K562 (cell line): ENCODE measurements around the gene COX6B1. TPM values are rescaled to one million over a fixed set of nuclear protein-coding genes. Genes with fewer than 3 reads are reported as not detected.

ENCODE experiments used
- FOXK2 ChIP-seq, 2 experiments: fragments of 450-650 bp; IDR thresholded peaks in 1 of 2; conservative IDR thresholded peaks in 1 of 2; 2 replicates each; pipeline ENCODE4 v1.6.1; 2016; ENCODE audit warnings: low read depth in 2 of 2, mild to moderate bottlenecking in 1 of 2
- HDAC3 ChIP-seq: fragments of 450-650 bp; IDR thresholded peaks from 2 replicates; pipeline ENCODE4 v1.6.1; 2018; ENCODE audit warnings: borderline replicate concordance, mild to moderate bottlenecking, moderate library complexity; ENCODE audit not compliant: partially characterized antibody
- MTA3 ChIP-seq: fragments of 450-650 bp; formaldehyde crosslinking; IDR thresholded peaks from 2 replicates; pipeline ENCODE4 v1.6.1; 2017; ENCODE audit warnings: mild to moderate bottlenecking, borderline replicate concordance
- POLR2A ChIP-seq: fragments of 450-650 bp; conservative IDR thresholded peaks from 2 replicates; pipeline ENCODE4 v1.6.1; 2016
- POLR3G ChIP-seq: IDR thresholded peaks from 2 replicates; pipeline ENCODE4 v1.6.1; 2011; ENCODE audit not compliant: insufficient read length, insufficient replicate concordance; ENCODE audit errors: extremely low read depth
- ZFPM2 ChIP-seq: fragments of 250-450 bp; sonication (Bioruptor Pico); IDR thresholded peaks from 2 replicates; pipeline ENCODE4 v1.5.1; 2022; ENCODE audit warnings: mild to moderate bottlenecking
- ZNF830 ChIP-seq: fragments of 250-450 bp; sonication (Bioruptor Pico); IDR thresholded peaks from 2 replicates; pipeline ENCODE4 v1.5.0; 2021; ENCODE audit warnings: mild to moderate bottlenecking
- polyA plus RNA-seq, 8 experiments: library from polyadenylated mRNA; depleted of rRNA in 4 of 8; stranded (reverse) in 5 of 8; unstranded in 3 of 8; fragments of >200 nt; fragmentation: Nextera tagmentation in 2 of 8; fragmentation: Illumina TruSeq in 1 of 8; extraction: Ambion mirVana in 2 of 8; extraction: Trizol in 1 of 8; gene quantifications; 2 replicates each; pipeline versions ENCODE4 v1.2.1 to v1.2.3, GENCODE V29; 2011 to 2014; ENCODE audit warnings: inconsistent platforms in 1 of 8, missing spikeins in 1 of 8
- total RNA-seq, 7 experiments: library from RNA; depleted of rRNA in 6 of 7; stranded (reverse); fragments of >200 nt in 6 of 7; fragmentation: Illumina TruSeq in 2 of 7; extraction: Trizol in 2 of 7; gene quantifications; 2 replicates each; pipeline versions ENCODE4 v1.2.1 to v1.2.3, GENCODE V29; 2011 to 2021; ENCODE audit warnings: low replicate concordance in 1 of 7
- TF ChIP-seq, protein P1 (sequence below): fragments of 200-600 bp; sonication (generic); IDR thresholded peaks from one replicate; pipeline ENCODE4 v1.6.1; 2012; ENCODE audit warnings: mild to moderate bottlenecking, low read depth, low read length, inconsistent platforms

The COX6B1 gene
- total and polyA plus RNA-seq, 9 of the 15 experiments (the other 6 are each of a cell fraction or from before 2014, with no cell fraction given) = 777 to 2,393 (median 1,219) TPM

DNA sequence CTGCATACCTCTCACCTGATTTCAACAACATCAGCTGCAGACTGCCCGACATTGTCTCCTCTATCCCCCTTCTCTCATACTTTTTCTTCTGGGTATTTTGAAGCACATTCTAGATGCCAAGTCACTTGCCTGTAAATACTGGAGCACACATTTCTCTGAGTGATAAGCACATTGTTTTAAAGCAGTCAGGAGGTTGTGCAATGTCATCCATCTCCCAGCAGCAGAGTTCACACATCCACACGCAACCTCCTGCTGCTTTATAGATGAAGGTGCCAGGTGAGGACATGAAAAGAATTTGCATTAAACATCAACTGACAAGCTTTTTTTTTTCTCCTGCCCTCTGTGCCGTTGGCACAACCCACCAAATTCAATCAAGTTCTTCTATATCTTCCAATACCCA lies 23.7 kb downstream of the COX6B1 start (continued):
- TF ChIP-seq, protein P1, sequence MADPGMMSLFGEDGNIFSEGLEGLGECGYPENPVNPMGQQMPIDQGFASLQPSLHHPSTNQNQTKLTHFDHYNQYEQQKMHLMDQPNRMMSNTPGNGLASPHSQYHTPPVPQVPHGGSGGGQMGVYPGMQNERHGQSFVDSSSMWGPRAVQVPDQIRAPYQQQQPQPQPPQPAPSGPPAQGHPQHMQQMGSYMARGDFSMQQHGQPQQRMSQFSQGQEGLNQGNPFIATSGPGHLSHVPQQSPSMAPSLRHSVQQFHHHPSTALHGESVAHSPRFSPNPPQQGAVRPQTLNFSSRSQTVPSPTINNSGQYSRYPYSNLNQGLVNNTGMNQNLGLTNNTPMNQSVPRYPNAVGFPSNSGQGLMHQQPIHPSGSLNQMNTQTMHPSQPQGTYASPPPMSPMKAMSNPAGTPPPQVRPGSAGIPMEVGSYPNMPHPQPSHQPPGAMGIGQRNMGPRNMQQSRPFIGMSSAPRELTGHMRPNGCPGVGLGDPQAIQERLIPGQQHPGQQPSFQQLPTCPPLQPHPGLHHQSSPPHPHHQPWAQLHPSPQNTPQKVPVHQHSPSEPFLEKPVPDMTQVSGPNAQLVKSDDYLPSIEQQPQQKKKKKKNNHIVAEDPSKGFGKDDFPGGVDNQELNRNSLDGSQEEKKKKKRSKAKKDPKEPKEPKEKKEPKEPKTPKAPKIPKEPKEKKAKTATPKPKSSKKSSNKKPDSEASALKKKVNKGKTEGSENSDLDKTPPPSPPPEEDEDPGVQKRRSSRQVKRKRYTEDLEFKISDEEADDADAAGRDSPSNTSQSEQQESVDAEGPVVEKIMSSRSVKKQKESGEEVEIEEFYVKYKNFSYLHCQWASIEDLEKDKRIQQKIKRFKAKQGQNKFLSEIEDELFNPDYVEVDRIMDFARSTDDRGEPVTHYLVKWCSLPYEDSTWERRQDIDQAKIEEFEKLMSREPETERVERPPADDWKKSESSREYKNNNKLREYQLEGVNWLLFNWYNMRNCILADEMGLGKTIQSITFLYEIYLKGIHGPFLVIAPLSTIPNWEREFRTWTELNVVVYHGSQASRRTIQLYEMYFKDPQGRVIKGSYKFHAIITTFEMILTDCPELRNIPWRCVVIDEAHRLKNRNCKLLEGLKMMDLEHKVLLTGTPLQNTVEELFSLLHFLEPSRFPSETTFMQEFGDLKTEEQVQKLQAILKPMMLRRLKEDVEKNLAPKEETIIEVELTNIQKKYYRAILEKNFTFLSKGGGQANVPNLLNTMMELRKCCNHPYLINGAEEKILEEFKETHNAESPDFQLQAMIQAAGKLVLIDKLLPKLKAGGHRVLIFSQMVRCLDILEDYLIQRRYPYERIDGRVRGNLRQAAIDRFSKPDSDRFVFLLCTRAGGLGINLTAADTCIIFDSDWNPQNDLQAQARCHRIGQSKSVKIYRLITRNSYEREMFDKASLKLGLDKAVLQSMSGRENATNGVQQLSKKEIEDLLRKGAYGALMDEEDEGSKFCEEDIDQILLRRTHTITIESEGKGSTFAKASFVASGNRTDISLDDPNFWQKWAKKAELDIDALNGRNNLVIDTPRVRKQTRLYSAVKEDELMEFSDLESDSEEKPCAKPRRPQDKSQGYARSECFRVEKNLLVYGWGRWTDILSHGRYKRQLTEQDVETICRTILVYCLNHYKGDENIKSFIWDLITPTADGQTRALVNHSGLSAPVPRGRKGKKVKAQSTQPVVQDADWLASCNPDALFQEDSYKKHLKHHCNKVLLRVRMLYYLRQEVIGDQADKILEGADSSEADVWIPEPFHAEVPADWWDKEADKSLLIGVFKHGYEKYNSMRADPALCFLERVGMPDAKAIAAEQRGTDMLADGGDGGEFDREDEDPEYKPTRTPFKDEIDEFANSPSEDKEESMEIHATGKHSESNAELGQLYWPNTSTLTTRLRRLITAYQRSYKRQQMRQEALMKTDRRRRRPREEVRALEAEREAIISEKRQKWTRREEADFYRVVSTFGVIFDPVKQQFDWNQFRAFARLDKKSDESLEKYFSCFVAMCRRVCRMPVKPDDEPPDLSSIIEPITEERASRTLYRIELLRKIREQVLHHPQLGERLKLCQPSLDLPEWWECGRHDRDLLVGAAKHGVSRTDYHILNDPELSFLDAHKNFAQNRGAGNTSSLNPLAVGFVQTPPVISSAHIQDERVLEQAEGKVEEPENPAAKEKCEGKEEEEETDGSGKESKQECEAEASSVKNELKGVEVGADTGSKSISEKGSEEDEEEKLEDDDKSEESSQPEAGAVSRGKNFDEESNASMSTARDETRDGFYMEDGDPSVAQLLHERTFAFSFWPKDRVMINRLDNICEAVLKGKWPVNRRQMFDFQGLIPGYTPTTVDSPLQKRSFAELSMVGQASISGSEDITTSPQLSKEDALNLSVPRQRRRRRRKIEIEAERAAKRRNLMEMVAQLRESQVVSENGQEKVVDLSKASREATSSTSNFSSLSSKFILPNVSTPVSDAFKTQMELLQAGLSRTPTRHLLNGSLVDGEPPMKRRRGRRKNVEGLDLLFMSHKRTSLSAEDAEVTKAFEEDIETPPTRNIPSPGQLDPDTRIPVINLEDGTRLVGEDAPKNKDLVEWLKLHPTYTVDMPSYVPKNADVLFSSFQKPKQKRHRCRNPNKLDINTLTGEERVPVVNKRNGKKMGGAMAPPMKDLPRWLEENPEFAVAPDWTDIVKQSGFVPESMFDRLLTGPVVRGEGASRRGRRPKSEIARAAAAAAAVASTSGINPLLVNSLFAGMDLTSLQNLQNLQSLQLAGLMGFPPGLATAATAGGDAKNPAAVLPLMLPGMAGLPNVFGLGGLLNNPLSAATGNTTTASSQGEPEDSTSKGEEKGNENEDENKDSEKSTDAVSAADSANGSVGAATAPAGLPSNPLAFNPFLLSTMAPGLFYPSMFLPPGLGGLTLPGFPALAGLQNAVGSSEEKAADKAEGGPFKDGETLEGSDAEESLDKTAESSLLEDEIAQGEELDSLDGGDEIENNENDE = no peak
- no peak for TF ChIP-seq ZFPM2 (CRISPR knock-in tag)
- no peak for TF ChIP-seq POLR3G
- TF ChIP-seq POLR2A = no peak
- TF ChIP-seq FOXK2 (conservative IDR thresholded peaks at IDR 0.05 in 1 of 2, IDR thresholded peaks at IDR 0.05 in 1 of 2; ENCODE audit: low read depth in 2 of 2) = peak; percentile 85 to 90
- TF ChIP-seq HDAC3 = no peak
- TF ChIP-seq MTA3 = no peak
- no peak for TF ChIP-seq ZNF830 (CRISPR knock-in tag)
- TF ChIP-seq, all 486 proteins: peak for 88
